ENCODE measurements around the gene ATP2A3. TPM values are rescaled to one million over a fixed set of nuclear protein-coding genes. Genes with fewer than 3 reads are reported as not detected.

The ATP2A3 gene
- total RNA-seq, 4 donors from 2014 or later: 5.7 to 33.6 (median 17.5) TPM

DNA sequence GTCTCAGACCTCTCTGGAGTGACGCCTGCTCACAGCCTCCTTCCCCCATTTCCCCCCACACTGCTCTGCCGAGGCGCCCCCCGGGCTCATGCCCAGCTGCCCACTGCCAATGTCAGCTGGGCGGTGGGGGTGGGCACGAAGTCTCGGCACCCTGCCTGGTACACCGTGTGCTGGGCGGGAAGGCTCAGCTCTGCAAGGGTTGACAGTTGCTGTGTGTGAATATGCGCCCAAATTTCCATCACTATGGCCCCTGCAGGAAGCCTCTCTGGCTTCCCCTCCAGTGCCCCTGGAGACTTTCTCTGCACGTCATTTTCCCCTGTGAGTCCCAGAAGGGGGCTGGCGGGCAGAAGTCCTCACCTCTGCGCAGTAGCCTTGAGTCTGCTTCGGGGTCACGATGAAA, 59.7 kb downstream of the ATP2A3 start:
- Histone ChIP-seq H3K27me3 (no peaks in the 10 kb centered on the region), H3K4me3 (no peak overlapping the region), H3K4me1 (no peaks in the 10 kb centered on the region), H3K36me3 (no peaks in the 10 kb centered on the region), H3K27ac (no peak overlapping the region), H3K9me3 (no peaks in the 10 kb centered on the region)
- intact Hi-C loops (cut with DNase I; ENCODE audit: low total_unique reads): no loop called here
- DNase-seq: no peak
- TF ChIP-seq CTCF (IDR thresholded peaks at IDR 0.05) (no peak), POLR2A (IDR thresholded peaks at IDR 0.05) (no peak)

- Histone ChIP-seq H3K36me3 (no peaks in the 10 kb centered on the region), H3K9me3 (no peaks in the 10 kb centered on the region), H3K27ac (no peak overlapping the region), H3K4me1 (no peaks in the 10 kb centered on the region), H3K4me3 (no peak overlapping the region), H3K27me3 (no peaks in the 10 kb centered on the region)
- intact Hi-C loops (cut with DNase I; ENCODE audit: low total_unique reads): no loop called here
- TF ChIP-seq POLR2A (IDR thresholded peaks at IDR 0.05) (no peak), CTCF (IDR thresholded peaks at IDR 0.05) (no peak)
- DNase-seq: no peak
Observed at GRCh38 chr17:3903881-3904290, 60.4 kb downstream of the ATP2A3 start.

- TF ChIP-seq POLR2A (IDR thresholded peaks at IDR 0.05) (no peak), CTCF (IDR thresholded peaks at IDR 0.05) (no peak)
- intact Hi-C loops (cut with DNase I; ENCODE audit: low total_unique reads): no loop called here
- no peaks in the 10 kb centered on the region for H3K27me3 ChIP-seq
- no peak for DNase-seq
- H3K4me1 ChIP-seq: no peaks in the 10 kb centered on the region
- no peak overlapping the region for H3K4me3 ChIP-seq
- no peaks in the 10 kb centered on the region for H3K36me3 ChIP-seq
- no peaks in the 10 kb centered on the region for H3K9me3 ChIP-seq
- H3K27ac ChIP-seq: no peak overlapping the region
Observed at GRCh38 chr17:3903051-3903825, 61.0 kb downstream of the ATP2A3 start.

DNA sequence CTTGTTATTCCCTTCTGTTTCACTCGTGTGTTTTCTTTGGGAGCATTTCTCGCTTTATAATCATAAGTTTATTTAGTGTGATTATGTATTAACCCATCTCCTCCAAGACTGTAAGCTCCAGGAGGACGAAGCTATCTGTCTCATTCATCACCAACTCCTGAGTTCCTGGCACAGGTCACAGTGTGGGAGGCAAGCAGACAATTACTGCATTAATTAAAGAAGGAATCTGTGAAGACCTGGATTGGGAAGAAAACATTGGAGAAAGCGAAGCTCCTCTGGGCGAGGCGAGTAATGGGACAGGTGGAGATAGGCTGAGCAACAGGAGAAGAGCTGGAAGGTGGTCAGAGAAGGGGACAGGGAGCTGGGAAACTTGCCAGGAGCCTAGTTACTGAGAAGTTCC, 63.6 kb downstream of the ATP2A3 start:
- no peak overlapping the region for H3K4me3 ChIP-seq

More for the DNA sequence above, 63.6 kb downstream of the ATP2A3 start:
- Histone ChIP-seq H3K36me3 (no peaks in the 10 kb centered on the region), H3K4me1 (no peaks in the 10 kb centered on the region), H3K27me3 (no peaks in the 10 kb centered on the region), H3K9me3 (no peaks in the 10 kb centered on the region), H3K27ac (no peak overlapping the region)
- intact Hi-C loops (cut with DNase I; ENCODE audit: low total_unique reads): no loop called here
- no peak for DNase-seq
- no peak for TF ChIP-seq CTCF (IDR thresholded peaks at IDR 0.05)
- no peak for TF ChIP-seq POLR2A (IDR thresholded peaks at IDR 0.05)
